Activated CD4-positive, alpha-beta T cell treated with anti-CD3 and anti-CD28 coated beads, Interleukin-2, amount 50 U/mL, for 1 hour (primary cell): ENCODE data around the gene SLC19A1.

Experiments used
- DNase-seq: peaks from one replicate; pipeline ENCODE4 v3.0.0-alpha.2; 2020

SLC19A1 gene

DNA sequence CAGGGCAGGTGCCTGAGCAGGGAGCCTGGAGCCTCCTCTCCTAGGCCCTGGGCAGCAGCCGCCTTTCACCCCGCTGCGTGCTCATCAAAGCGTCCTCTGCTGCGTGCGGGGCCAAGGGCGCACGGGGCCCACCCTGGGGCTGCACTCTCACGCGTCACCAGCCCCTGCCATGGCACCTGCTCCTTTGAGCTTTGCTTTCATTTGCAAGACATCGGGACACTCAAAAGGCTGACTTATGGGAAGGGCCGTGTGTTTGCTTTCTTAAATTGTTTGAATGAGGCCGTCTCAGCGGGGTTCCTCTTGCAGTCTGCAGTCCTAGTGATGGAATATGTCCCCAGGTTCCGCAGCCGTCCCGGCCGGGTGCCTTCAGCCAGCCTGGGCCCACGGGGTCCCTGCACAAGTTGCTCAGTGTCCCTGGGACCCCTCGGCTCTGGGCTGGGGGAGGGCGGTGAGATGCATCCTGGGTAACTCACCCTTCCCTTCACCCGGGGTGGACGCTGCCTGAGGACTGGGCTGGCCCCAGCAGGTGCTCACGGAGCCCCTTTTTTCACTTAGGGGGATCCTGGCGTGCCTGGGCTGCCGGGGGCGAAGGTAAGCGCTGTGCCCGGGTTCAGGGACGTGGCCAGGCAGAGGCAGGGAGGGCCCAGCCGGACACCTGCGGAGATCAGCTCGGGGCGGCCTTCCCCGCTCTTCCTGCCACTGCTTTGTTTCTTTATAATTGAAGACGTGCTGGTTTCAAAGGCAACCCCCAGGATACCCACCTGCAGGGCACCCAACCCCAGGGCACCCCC, 53.1 kb downstream of the SLC19A1 start:
- DNase-seq, result no peak

- DNase-seq, result no peak
Measured at GRCh38 chr21:45487891-45488600, 54.2 kb downstream of the SLC19A1 start.

DNA sequence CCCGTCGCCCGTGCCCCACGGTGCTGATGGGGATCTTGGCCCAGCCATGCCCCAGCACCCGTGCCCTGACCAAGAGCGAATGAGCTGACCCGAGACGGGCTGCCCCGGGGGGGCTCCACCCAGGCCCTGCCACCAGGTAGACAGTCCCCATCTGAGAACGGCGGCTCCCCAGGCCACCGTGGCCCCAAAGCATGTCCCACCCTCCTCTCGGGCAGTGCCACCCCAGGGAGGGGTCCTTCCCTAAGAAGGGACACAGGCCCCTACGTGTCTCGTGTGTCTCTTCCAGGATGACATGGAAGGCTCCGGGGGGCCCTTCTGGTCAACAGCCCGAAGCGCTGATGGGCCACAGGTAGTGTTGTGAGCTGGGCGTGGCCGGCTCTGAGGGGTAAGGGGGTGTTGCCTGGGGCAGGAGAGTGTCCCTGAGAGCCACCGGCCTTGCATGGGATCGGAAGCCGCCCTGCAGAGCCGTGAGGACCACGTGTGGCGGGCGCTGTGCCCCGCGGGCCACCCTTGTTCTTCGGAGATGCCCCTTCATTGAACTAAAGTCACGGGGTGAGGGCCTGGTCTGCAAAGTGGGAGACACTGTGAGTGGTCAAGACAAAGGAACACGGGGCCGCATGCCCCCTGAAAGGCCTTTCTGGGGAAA, 55.0 kb downstream of the SLC19A1 start:
- no peak for DNase-seq

DNA sequence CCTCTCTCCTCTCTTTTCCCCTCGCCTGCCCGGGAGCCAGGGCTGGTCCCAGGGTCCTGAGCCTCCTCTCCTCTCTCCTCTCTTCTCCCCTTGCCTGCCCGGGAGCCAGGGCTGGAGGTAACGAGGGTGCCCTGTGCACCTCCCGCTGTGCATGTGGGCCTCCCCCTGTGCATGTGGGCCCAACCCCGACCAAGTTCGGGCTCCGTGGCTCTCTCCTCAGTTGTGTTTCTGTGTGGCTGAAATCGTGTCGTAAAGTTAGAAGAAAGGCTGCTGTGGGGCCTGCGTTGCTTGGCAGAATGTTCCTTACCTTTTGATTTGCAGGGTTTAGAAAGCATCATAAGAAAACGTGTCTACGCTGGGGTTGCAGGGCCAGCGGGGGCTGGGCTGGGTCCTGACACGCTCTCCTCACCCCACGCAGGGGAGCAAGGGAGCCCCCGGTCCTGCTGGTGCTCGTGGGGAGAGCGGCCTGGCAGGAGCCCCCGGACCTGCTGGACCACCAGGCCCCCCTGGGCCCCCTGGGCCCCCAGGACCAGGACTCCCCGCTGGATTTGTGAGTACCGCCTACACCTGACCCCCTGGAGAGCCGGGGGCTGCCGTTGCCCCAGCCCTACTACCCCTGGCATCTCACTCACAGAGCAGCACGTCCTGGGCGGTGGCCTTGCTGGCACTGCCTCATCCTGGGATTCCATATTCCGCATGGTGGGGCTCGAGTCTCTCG, 55.6 kb downstream of the SLC19A1 start:
- no peak for DNase-seq

DNA sequence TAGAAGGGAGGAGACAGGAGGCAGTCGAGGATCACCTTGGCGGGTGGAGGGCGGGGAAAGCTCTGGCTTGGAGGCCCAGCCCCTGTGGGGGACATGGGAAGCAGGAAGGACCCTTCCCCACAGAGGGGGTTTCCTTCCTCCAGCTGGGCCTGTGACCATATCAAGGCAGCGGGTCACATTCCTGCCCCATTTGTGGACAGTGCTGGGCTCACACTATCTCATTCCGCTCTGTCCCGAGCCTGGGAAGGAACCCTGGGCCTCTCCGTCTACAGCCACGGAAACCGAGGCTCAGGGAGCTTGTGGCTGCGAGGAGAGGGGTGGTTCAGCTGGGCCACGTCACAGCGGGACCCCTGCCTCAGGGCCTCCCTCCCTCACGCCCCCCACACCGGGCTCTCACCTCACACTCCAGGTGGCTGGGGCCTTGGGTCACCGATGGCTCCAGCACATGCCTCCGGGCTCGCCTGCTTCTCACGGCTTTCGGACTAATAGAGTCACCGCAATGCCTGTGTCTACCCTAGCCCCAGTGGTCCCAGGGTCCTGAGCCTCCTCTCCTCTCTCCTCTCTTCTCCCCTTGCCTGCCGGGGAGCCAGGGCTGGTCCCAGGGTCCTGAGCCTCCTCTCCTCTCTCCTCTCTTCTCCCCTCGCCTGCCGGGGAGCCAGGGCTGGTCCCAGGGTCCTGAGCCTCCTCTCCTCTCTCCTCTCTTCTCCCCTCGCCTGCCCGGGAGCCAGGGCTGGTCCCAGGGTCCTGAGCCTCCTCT, 56.4 kb downstream of the SLC19A1 start:
- no peak for DNase-seq

DNA sequence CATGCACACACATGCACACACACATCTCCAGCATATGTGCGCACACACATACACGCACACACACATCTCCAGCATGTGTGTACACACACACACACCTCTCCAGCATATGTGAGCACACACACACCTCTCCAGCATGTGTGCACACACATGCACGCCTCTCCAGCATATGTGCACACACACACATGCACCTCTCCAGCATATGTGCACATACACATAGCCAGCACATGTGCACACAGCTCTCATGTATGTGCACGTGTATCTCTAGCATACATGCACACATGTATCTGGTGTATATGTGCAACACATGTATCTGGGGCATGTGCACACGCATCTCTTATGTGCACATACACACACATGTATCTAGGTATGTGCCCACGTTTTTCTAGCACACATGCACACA, 57.9 kb downstream of the SLC19A1 start:
- no peak for DNase-seq

DNA sequence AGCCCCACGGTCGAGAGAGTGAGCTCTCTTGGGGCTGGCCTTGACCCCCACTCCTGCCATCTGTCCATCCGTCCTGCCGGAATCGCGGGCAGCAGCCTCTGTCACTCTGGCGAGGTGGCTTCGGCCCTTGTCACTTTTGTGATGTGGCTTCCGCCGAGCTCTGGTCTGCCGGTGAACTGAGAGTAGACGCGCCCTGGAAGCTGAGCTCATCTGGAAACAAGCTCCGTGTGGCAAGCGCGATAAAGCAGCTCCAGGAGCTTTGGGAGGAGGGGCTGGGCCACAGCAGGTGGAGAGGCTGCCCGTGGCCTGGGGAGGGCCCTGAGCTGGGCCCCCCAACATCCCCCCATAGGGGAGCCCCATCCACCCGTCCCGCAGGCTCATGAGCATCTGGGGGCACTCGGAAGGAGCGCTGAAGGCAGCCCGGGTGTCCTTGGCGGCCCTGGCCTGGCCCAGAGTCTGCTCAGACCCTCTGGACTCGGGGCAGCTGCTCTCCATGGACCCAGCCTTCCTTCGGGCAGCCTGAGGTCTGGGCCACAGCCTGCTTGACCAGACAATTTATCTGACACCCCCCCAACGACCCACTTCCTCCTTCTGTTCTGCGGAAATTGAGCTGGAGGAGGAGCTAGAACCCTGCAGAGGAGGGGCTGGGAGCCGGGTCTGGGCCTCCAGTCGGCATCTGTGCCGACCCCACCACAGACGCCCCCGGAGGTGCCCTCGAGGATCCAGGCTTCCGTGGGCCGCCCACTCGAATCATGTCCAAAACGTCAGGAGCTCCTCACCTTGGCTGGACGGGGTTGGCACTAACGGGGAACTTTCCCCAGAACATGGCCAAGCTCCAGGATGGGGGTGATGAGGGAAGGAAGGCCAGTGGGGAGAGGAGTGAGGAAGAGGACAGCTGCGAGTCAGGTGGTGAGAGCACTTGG, 59.1 kb downstream of the SLC19A1 start:
- DNase-seq, result peak; percentile 51

GRCh38 chr21:45481977-45482898, 60.0 kb downstream of the SLC19A1 start:
- no peak for DNase-seq

GRCh38 chr21:45481566-45481965, 60.7 kb downstream of the SLC19A1 start:
- DNase-seq, result no peak

GRCh38 chr21:45480701-45481500, 61.3 kb downstream of the SLC19A1 start:
- no peak for DNase-seq

DNA sequence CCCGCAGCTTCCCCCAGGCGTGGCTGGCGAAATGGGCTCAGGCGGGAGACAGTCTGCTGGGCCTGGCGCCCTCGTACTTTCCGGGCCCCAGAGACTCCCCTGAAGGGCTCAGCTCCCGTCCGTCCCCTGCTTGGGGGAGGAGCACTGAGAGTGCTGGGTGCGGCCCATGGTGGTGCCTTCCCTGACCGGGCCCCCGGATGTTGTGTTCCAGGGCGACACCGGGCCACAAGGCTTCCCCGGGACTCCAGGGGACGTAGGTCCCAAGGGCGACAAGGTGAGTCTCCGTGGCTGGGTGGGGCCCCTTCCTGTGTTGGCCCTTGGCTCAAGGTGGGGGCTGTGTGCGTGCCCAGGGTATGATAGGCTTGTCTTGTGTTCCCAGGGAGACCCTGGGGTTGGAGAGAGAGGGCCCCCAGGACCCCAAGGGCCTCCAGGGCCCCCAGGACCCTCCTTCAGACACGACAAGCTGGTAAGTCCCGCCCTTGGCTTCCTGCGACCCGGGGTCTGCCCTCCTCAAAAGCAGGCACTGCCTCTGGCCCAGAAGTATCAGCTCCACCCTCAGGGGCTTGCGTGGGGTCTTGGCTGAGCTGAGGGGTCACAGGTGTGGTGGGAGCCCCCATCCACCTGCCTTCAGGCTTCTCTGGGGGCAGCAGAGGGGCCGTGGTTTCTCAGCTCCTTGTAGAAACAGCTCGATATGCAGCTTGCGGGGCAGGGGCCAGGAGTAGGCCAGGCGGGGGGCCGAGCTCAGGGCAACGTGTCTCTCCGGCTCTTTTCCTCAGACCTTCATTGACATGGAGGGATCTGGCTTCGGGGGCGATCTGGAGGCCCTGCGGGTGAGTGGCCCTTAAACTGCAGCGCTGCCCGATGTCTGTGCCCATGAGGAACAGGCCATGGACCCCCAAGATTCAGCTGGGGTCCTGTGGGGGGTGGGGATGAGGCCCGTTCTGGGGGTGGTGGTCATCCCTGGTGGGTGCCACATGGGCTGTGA, 62.3 kb downstream of the SLC19A1 start:
- peak; percentile 32 for DNase-seq

DNA sequence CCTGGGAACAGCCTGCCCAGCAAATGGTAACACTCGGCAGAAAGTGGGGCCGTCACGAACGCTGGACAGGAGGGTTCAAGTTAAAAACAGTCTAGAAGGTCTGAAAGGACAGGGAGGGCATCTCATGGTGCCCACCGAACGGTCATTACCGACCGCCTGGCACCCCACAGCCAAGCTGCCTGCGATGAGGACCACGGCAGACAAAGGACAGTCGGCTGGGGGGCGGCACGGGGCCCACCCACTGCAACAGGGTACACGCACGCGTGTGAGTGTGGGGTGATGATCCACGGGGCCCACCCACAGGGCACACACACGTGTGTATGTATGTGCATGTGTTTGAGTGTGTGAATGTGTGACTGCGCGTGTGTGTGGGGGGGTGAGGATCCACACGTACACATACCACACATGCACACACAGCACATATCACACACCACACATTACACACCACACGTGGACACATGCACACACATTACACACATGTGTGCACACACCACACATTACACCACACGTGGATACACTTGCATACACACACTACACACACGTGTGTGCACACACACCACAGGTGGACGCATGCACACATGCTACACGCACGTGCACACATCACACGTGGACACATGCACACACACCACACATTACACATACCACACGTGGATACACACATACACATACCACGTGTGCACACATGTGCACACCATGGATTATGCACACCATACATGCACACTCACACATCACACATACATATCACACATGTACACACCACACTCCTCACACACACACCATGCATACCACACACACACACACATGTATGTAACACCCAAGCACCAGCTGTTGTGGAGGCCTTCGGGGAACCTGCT, 63.2 kb downstream of the SLC19A1 start:
- DNase-seq, result no peak

GRCh38 chr21:45478115-45478801, 64.0 kb downstream of the SLC19A1 start:
- peak; percentile 83 for DNase-seq

GRCh38 chr21:45477176-45478114, 64.8 kb downstream of the SLC19A1 start:
- no peak for DNase-seq

- DNase-seq, result no peak
Measured at GRCh38 chr21:45476582-45476981, 65.7 kb downstream of the SLC19A1 start.
